ENCODE measurements around the gene APLNR. TPM values are rescaled to one million over a fixed set of nuclear protein-coding genes. Genes with fewer than 3 reads are reported as not detected.
A peak's percentile ranks its signal among the peaks of the same experiment; 100 is the strongest.
"Not testable (repeated sequence)": the region's sequence is repeated elsewhere in the genome, so short reads cannot be mapped to it uniquely, and the experiment has no call there.

APLNR gene
- 100 to 1,000 TPM in 1 of 4 donors, 10 to 100 TPM in 3; 76.7 to 107 (median 94.6) TPM for polyA plus RNA-seq (ENCODE audit: insufficient read length in 4 of 4)

GRCh38 chr11:57237204-57237681 lies at the start of gene APLNR:
Gene APLNR, minus strand, starts transcription at chr11:57237250. Its CDS starts 246 bp downstream, at chr11:57237004.
- no peak for DNase-seq (ENCODE audit: low read depth in 4 of 4, low spot score in 2 of 4)

- DNase-seq (ENCODE audit: low read depth in 4 of 4, low spot score in 2 of 4), result no peak
These were observed 46.4 kb upstream of the APLNR start for GRCh38 chr11:57283231-57283990.

GRCh38 chr11:57281546-57281945 lies 44.5 kb upstream of the APLNR start:
- DNase-seq (ENCODE audit: low read depth in 4 of 4, low spot score in 2 of 4), result not testable (repeated sequence)

GRCh38 chr11:57279116-57279515 lies 42.1 kb upstream of the APLNR start:
- DNase-seq (ENCODE audit: low read depth in 4 of 4, low spot score in 2 of 4), result no peak

GRCh38 chr11:57278721-57279095 lies 41.7 kb upstream of the APLNR start:
- no peak for DNase-seq (ENCODE audit: low read depth in 4 of 4, low spot score in 2 of 4)

GRCh38 chr11:57277845-57278720 lies 41.0 kb upstream of the APLNR start:
- DNase-seq (ENCODE audit: low read depth in 4 of 4, low spot score in 2 of 4), result peak in 2 of 4 donors; percentile 40 to 69

- DNase-seq (ENCODE audit: low read depth in 4 of 4, low spot score in 2 of 4), result no peak
These were observed 40.1 kb upstream of the APLNR start for GRCh38 chr11:57276971-57277675.

- DNase-seq (ENCODE audit: low read depth in 4 of 4, low spot score in 2 of 4), result no peak
These were observed 39.3 kb upstream of the APLNR start for GRCh38 chr11:57276169-57276970.

- no peak for DNase-seq (ENCODE audit: low read depth in 4 of 4, low spot score in 2 of 4)
These were observed 38.5 kb upstream of the APLNR start for GRCh38 chr11:57275582-57275981.

GRCh38 chr11:57274904-57275498 lies 38.0 kb upstream of the APLNR start:
- no peak for DNase-seq (ENCODE audit: low read depth in 4 of 4, low spot score in 2 of 4)

- no peak for DNase-seq (ENCODE audit: low read depth in 4 of 4, low spot score in 2 of 4)
These were observed 36.5 kb upstream of the APLNR start for GRCh38 chr11:57273448-57274058.

- no peak for DNase-seq (ENCODE audit: low read depth in 4 of 4, low spot score in 2 of 4)
These were observed 32.5 kb upstream of the APLNR start for GRCh38 chr11:57269571-57270021.

GRCh38 chr11:57266157-57266556 lies 29.1 kb upstream of the APLNR start:
- DNase-seq (ENCODE audit: low read depth in 4 of 4, low spot score in 2 of 4), result no peak

GRCh38 chr11:57263351-57263750 lies 26.3 kb upstream of the APLNR start:
- no peak for DNase-seq (ENCODE audit: low read depth in 4 of 4, low spot score in 2 of 4)

GRCh38 chr11:57262157-57262556 lies 25.1 kb upstream of the APLNR start:
- DNase-seq (ENCODE audit: low read depth in 4 of 4, low spot score in 2 of 4), result no peak

- no peak for DNase-seq (ENCODE audit: low read depth in 4 of 4, low spot score in 2 of 4)
These were observed 24.1 kb upstream of the APLNR start for GRCh38 chr11:57260937-57261783.

GRCh38 chr11:57256119-57256518 lies 19.1 kb upstream of the APLNR start:
- no peak for DNase-seq (ENCODE audit: low read depth in 4 of 4, low spot score in 2 of 4)

- no peak for DNase-seq (ENCODE audit: low read depth in 4 of 4, low spot score in 2 of 4)
These were observed 18.6 kb upstream of the APLNR start for GRCh38 chr11:57255618-57256017.

All from left renal cortex interstitium (tissue), 4 donors.